HepG2 (cell line): Measurements from ENCODE around the gene CEBPZOS. TPM values are rescaled to one million over a fixed set of nuclear protein-coding genes. Genes with fewer than 3 reads are reported as not detected.

ENCODE experiments used
- ATF7 ChIP-seq, 2 experiments: fragments of 450-650 bp in 1 of 2; sonication (generic) in 1 of 2; formaldehyde crosslinking in 1 of 2; IDR thresholded peaks; 2 replicates each; pipeline versions ENCODE4 v1.4.0 to v1.6.1; 2016 to 2020; ENCODE audit warnings: antibody characterized with exemption in 1 of 2, mild to moderate bottlenecking in 1 of 2, missing genetic modification reagents in 1 of 2
- DZIP1 ChIP-seq: sonication (generic); formaldehyde crosslinking; IDR thresholded peaks from 2 replicates; pipeline ENCODE4 v1.5.0; 2020; ENCODE audit warnings: mild to moderate bottlenecking, missing genetic modification reagents
- IRF2 ChIP-seq: IDR thresholded peaks from 2 replicates; pipeline ENCODE4 v1.6.1; 2018; ENCODE audit warnings: missing genetic modification reagents, missing compliant biosample characterization
- KMT2A ChIP-seq: sonication (generic); formaldehyde crosslinking; IDR thresholded peaks from 2 replicates; pipeline ENCODE4 v1.4.0; 2020; ENCODE audit warnings: missing genetic modification reagents
- LRRFIP1 ChIP-seq: sonication (generic); formaldehyde crosslinking; conservative IDR thresholded peaks from 2 replicates; pipeline ENCODE4 v1.4.0; 2020; ENCODE audit warnings: missing genetic modification reagents
- MED8 ChIP-seq: sonication (generic); formaldehyde crosslinking; IDR thresholded peaks from 2 replicates; pipeline ENCODE4 v1.8.1; 2023; ENCODE audit warnings: mild to moderate bottlenecking, missing genetic modification reagents; ENCODE audit not compliant: insufficient replicate concordance
- MTF1 ChIP-seq: sonication (generic); formaldehyde crosslinking; IDR thresholded peaks from 2 replicates; pipeline ENCODE4 v1.5.0; 2020; ENCODE audit warnings: missing genetic modification reagents
- NR2F2 ChIP-seq: IDR thresholded peaks from 2 replicates; pipeline ENCODE4 v1.6.1; 2012; ENCODE audit warnings: low read depth, inconsistent platforms, borderline replicate concordance
- PCBP1 ChIP-seq: fragments of 200-400 bp; formaldehyde crosslinking; IDR thresholded peaks from 2 replicates; pipeline ENCODE4 v1.6.1; 2017; ENCODE audit warnings: mild to moderate bottlenecking, low read depth, low read length, borderline replicate concordance
- REL ChIP-seq: sonication (generic); formaldehyde crosslinking; conservative IDR thresholded peaks from 2 replicates; pipeline ENCODE4 v1.8.0; 2022; ENCODE audit warnings: mild to moderate bottlenecking, missing genetic modification reagents, moderate library complexity
- ZBTB20 ChIP-seq: sonication (generic); formaldehyde crosslinking; IDR thresholded peaks from 2 replicates; pipeline ENCODE4 v1.8.1; 2023; ENCODE audit warnings: missing genetic modification reagents, low read depth, mild to moderate bottlenecking, borderline replicate concordance
- ZBTB33 ChIP-seq: sonication (generic); formaldehyde crosslinking; IDR thresholded peaks from 2 replicates; pipeline ENCODE4 v1.4.0; 2020; ENCODE audit warnings: missing genetic modification reagents
- ZNF276 ChIP-seq: sonication (generic); formaldehyde crosslinking; IDR thresholded peaks from 2 replicates; pipeline ENCODE4 v1.4.0; 2020; ENCODE audit warnings: mild to moderate bottlenecking, low read depth, missing genetic modification reagents
- ZNF512B ChIP-seq: sonication (generic); formaldehyde crosslinking; IDR thresholded peaks from 2 replicates; pipeline ENCODE4 v1.5.1; 2020; ENCODE audit warnings: missing genetic modification reagents, mild to moderate bottlenecking, borderline replicate concordance
- ZNF547 ChIP-seq: sonication (generic); formaldehyde crosslinking; IDR thresholded peaks from 2 replicates; pipeline ENCODE4 v1.5.1; 2020; ENCODE audit warnings: mild to moderate bottlenecking, missing genetic modification reagents
- ZNF709 ChIP-seq: sonication (generic); formaldehyde crosslinking; IDR thresholded peaks from 2 replicates; pipeline ENCODE4 v1.5.0; 2020; ENCODE audit warnings: mild to moderate bottlenecking, missing genetic modification reagents
- polyA plus RNA-seq, 8 experiments: library from polyadenylated mRNA; depleted of rRNA in 3 of 8; stranded (reverse) in 7 of 8; unstranded in 1 of 8; fragments of >200 nt; fragmentation: Illumina TruSeq in 4 of 8; extraction: Trizol in 4 of 8; gene quantifications; 2 replicates each; pipeline versions ENCODE4 v1.2.1 to v1.2.3, GENCODE V29; 2011 to 2016; ENCODE audit warnings: low read depth in 4 of 8, missing spikeins in 1 of 8, mixed read lengths in 1 of 8; ENCODE audit not compliant: insufficient read depth in 1 of 8
- total RNA-seq, 5 experiments: library from RNA; depleted of rRNA; stranded (reverse); fragments of >200 nt; fragmentation: Illumina TruSeq; extraction: Trizol; gene quantifications; 2 replicates each; pipeline ENCODE4 v1.2.3, GENCODE V29; 2016; ENCODE audit warnings: low read depth in 1 of 5

The CEBPZOS gene
- total and polyA plus RNA-seq, 2 of the 13 experiments (the other 11 are each of a cell fraction or from before 2014, with no cell fraction given) = 18.6 to 44.7 TPM

- TF ChIP-seq KMT2A (CRISPR knock-in tag) = no peak; the same call in 1 of the 2 replicates
- no peak for TF ChIP-seq ZNF547
- TF ChIP-seq ZNF512B (CRISPR knock-in tag) = no peak
- TF ChIP-seq ZNF276 (CRISPR knock-in tag) = no peak
- TF ChIP-seq REL (CRISPR knock-in tag) = no peak
- TF ChIP-seq ATF7 (IDR thresholded peaks at IDR 0.05) = no peak
- TF ChIP-seq ATF7 (CRISPR knock-in tag; IDR thresholded peaks at IDR 0.05) = no peak
- TF ChIP-seq IRF2 (CRISPR knock-in tag) = no peak
- no peak for TF ChIP-seq PCBP1
- no peak for TF ChIP-seq ZBTB20 (CRISPR knock-in tag)
- TF ChIP-seq NR2F2 = no peak
- no peak for TF ChIP-seq ZNF709
- TF ChIP-seq DZIP1 (CRISPR knock-in tag) = no peak
- TF ChIP-seq MTF1 = no peak
- no peak for TF ChIP-seq MED8 (CRISPR knock-in tag)
- no peak for TF ChIP-seq LRRFIP1 (CRISPR knock-in tag)
- no peak for TF ChIP-seq ZBTB33 (CRISPR knock-in tag)
Measured at GRCh38 chr2:37156071-37156856, 40.0 kb upstream of the CEBPZOS start (continued).
